Endothelial cell of umbilical vein (primary cell): ENCODE results near the gene TRMT44.

ENCODE experiments used
- POLR2AphosphoS5 ChIP-seq: IDR thresholded peaks from 2 replicates; pipeline ENCODE4 v1.6.1; 2012; ENCODE audit warnings: low read depth, mild to moderate bottlenecking, control low read depth, low read length, moderate library complexity; ENCODE audit not compliant: insufficient read depth
- TF ChIP-seq, protein P1 (sequence below), 2 donors: IDR thresholded peaks; 1 replicate in 1 of 2; 2 replicates in 1 of 2; pipeline ENCODE4 v1.5.1; 2011; ENCODE audit warnings: low read length in 2 of 2, mild to moderate bottlenecking in 2 of 2, moderate library complexity in 2 of 2, control low read depth in 1 of 2, inconsistent platforms in 1 of 2, low read depth in 1 of 2; ENCODE audit not compliant: insufficient read depth in 1 of 2; ENCODE audit errors: extremely low read depth in 1 of 2

- TF ChIP-seq, protein P1, sequence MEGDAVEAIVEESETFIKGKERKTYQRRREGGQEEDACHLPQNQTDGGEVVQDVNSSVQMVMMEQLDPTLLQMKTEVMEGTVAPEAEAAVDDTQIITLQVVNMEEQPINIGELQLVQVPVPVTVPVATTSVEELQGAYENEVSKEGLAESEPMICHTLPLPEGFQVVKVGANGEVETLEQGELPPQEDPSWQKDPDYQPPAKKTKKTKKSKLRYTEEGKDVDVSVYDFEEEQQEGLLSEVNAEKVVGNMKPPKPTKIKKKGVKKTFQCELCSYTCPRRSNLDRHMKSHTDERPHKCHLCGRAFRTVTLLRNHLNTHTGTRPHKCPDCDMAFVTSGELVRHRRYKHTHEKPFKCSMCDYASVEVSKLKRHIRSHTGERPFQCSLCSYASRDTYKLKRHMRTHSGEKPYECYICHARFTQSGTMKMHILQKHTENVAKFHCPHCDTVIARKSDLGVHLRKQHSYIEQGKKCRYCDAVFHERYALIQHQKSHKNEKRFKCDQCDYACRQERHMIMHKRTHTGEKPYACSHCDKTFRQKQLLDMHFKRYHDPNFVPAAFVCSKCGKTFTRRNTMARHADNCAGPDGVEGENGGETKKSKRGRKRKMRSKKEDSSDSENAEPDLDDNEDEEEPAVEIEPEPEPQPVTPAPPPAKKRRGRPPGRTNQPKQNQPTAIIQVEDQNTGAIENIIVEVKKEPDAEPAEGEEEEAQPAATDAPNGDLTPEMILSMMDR (IDR thresholded peaks at IDR 0.05; ENCODE audit: extremely low read depth in 1 of 2, insufficient read depth in 1 of 2, low read depth in 1 of 2, low read length in 2 of 2): no peak
- TF ChIP-seq POLR2AphosphoS5: no peak
Observed at GRCh38 chr4:8497762-8498161, 57.2 kb downstream of the TRMT44 start.
